ENCODE measurements around the gene SPRING1.

Gene SPRING1

DNA sequence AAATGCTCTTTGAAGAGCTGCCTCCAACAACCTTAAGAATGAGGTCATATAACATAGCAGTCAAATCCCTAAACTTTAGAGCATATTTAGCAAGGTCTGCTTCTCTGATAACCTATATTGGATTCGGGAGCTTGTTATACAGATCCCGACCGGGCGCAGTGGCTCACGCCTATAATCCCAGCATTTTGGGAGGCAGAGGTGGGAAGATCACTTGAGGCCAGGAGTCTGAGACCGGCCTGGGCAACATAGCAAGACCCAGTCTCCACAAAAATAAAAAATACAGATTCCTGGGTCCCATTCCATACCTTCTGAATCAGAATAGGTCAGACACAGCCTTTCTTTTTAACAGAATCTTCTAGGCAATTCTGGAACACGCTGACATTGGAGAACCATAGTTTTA lies 46.7 kb downstream of the SPRING1 start:
- H3K4me3 ChIP-seq (ENCODE audit: low read length) = no peak overlapping the region
- DNase-seq (ENCODE audit: low read depth, low spot score) = no peak

GRCh38 chr12:116689979-116690744 lies 47.7 kb downstream of the SPRING1 start:
- H3K4me3 ChIP-seq (ENCODE audit: low read length) = no peak overlapping the region

GRCh38 chr12:116689521-116689920 lies 48.3 kb downstream of the SPRING1 start:
- no peak overlapping the region for H3K4me3 ChIP-seq (ENCODE audit: low read length)
- no peak for DNase-seq (ENCODE audit: low read depth, low spot score)

More at GRCh38 chr12:116689979-116690744, 47.7 kb downstream of the SPRING1 start:
- DNase-seq (ENCODE audit: low read depth, low spot score) = no peak
